Stimulated activated CD8-positive, alpha-beta memory T cell treated with anti-CD3 and anti-CD28 coated beads, Interleukin-4, amount 100 ng/mL, for 1 hour (primary cell): ENCODE results near the gene C16orf96.

Source experiments
- DNase-seq, 2 donors: peaks; one replicate each; pipeline ENCODE4 v3.0.0-alpha.2; 2020; ENCODE audit warnings: low read depth in 2 of 2, low spot score in 1 of 2

Gene C16orf96

DNA sequence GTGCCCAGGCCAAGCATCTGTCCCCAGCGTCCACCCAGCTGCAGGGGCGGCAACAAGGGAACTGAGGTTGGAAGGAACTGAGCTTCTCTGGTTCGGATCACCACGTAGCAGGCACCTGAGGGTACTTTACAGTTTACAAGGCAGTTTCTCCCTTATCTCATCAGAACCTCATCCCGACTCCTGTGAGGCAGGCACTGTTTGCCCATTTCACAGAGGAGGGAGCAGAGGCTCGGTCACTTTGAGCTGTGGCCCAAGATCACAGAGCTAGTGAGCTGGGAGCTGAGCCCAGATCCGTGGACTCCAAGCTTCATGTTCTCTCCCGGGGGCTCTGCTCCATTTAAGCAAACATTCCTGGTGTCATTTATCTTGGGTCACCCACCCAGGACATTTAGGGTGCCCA lies 43.4 kb downstream of the C16orf96 start:
- DNase-seq, result no peak

DNA sequence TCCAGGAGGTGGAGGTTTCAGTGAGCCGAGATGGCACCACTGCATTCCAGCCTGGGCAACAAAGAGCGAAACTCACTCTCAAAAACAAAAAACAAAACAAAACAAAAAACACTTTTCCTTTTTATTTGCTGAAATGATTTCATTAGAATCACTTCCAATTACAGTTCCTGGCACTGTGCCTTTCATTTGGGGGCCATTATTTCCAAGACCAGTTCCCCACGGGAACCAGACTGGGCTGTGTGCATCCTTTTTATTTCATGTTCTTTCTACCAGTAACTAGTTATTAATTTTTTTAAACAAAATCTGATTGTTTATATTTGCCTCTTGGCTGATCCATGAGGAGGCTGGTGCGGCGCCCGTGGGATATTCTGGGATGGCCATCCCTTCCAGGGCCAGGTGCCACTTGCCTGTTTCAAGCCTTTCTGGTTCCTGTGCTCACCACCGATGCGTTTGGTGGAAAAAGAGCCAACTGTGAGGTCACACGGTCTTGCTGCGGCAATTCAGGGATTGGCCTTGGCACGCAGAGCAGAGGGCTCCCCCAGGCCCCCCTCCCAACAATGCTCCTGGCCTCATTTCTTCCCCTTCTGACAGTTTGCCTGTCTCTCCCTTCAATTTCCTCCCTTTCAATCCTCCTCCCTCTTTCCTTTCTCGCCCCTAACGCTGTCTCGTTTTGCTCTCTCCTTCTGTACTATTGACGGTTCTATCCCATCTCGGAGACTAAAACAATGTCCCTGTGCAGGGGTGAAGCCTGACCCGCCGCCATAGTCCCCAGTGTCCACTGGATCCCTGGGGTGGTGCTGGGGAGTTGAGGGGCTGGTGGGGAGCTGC lies 45.1 kb downstream of the C16orf96 start:
- DNase-seq, result no peak

GRCh38 chr16:4601864-4602186 lies 45.7 kb downstream of the C16orf96 start:
- DNase-seq, result no peak

- DNase-seq, result no peak
Measured at GRCh38 chr16:4602331-4602730, 46.2 kb downstream of the C16orf96 start.

DNA sequence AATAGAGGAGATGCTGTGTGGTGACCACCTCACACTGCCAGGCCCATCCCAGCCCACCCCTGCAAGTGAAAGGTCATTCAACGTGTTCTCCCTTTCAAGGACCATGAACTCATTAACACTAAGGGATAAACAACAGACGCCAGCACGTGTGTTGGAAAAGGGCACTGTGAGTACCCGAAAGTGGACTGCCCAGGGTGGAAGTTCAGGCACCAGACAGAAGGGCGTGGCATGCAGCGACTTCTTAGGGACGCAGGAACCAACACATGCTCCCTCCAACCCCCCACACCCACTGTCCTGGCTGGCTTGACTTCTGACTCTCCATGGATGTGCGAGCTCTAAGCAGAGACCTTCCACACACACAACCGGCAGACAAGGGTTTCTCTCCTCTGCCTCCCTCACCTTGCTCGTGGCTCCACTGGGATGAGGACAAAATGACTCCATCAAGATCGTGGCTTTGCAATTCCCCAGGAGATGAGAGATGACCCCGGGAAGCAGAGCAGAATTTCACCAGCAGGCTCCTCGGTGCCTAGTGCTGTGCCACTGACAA lies 47.6 kb downstream of the C16orf96 start:
- no peak for DNase-seq

- DNase-seq, result no peak
Measured at GRCh38 chr16:4604401-4604800, 48.3 kb downstream of the C16orf96 start.

DNA sequence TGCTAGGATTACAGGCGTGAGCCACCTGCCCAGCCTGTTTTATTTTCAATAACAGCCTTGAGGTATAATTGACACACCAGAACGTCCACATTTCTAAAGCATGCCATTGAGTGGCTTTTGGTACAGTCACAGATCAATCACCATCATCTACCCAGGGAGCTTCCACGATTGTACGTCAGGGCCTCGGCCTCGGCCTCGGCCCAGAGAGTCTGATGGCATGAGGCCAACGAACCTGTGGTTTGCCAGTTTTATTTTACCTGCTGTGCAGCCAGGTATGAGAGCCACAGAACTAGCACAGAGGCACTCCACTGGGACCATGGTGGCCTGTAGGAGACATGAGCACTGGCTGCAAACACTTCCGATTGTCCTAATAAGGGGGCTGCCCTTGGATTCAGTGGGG lies 50.2 kb downstream of the C16orf96 start:
- no peak for DNase-seq

GRCh38 chr16:4607841-4608703 lies 51.9 kb downstream of the C16orf96 start:
- no peak for DNase-seq

DNA sequence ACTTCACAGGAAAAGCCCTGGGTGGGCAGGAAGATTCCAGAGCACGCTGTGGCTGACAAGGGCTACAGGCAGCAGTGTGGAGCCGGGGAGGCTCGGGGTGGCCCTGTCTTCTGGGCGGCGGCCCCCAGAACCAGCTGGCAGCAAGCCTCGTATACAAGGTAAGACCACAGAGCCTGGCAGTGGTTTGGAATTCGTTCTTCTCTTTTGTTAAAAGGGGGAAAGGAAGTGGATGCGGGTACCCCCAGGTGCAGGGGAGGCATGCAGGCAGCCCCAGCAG lies 52.5 kb downstream of the C16orf96 start:
- DNase-seq, result no peak

DNA sequence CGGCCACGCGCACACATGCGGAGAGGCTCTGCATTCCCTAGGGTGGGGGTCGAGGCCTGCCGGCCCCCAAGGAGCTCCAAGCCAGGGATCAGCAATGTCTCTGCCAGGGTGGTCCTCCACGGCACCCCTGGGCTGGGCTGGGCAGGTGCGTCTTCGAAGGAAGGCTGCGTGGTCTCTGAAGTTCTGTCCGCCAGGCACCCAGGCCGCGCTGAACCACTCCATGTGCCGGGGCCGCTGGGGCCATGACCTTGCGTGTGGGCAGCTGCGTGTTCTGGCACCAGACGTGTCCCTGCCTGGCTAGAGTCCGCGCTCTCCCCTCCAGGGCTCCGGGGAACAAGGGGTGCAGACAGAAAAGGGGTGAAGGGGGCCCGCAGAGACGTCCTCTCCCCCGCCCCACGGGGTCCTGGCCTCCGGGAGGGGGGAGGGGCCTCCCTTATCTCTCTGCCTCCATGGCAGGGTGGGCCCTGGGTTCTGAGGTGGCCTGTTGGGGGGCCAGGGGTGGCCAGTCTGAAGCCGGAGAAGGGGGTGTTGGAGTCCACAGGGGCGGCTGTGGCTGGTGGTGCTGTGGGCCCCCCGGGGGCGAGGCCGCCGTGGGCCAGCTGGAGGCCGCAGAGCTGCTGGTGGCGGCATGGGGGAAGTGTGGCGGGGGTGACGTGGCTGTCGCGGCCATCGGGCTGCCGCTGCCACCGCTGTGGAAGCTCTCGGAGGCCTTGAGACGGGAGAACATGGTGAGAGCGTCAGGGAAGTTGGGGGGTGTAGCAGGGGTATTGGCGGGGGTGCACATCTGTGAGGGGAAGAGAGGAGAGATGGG lies 53.3 kb downstream of the C16orf96 start:
- no peak for DNase-seq

GRCh38 chr16:4610011-4611005 lies 54.2 kb downstream of the C16orf96 start:
- no peak for DNase-seq

DNA sequence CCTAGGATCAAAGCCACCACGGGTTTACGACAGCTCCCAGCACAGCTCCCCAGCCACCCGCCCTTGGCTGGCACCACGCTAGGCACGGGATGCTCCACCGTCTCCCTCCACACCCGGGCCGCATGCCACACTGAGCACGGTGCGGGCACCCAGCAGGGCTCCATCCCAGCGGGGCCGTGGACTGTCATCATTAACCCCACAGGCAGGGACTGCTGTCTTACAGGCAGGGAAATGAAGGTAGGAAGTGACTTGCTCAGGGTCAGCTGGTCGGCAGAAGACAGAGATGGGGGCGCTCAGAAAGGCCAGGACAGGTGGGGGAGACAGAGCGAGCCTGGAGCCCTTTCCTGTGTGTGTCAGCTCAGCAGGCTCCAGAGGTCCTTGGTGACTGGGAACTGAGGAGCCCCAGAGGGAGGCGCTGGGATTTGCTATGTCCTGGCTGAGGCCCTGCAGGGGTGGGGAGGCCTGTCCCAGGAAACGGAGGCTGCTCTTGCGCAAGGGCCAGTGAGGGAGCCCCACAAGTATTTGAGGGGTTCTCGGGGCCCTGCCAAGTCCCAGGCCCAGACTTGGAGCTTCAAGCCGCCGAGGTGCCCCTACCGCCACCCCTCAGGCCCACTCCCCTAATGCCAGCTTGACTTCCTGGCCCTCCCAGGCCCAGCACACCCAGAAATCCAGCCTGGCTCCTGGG lies 55.3 kb downstream of the C16orf96 start:
- no peak for DNase-seq

GRCh38 chr16:4612474-4612931 lies 56.4 kb downstream of the C16orf96 start:
- DNase-seq, result no peak

DNA sequence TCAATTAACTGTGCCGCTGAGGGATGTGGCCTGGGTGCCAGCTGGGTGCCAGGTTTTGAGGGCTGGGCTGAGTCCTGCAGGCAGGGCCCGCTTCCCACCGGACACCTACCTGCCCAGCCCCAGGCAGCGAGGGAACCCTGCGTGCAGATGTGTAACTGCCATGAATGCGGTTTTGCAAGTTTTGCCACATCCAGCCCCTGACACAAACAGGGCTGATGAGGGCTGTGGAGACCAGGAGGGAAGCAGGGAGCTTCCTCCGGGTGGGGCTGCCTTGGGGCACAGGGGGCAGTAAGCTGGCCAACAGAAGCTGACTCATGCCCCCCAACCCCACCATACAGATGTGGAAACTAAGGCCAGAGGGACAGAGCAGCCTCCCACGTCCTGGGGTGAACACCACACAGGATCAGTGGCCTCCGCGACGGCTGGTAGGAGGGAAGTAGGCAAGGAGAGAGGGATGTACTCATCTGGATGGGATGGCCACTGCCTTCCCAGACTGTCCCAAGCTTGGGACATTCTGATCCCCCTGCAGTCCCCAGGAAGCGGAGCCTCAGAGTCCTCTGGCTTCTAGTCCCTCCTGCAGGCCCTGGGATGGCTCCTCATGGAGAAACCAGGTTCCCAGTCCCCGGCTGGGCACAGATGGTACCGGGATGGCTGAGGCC lies 57.0 kb downstream of the C16orf96 start:
- DNase-seq, result no peak

- DNase-seq, result no peak
Measured at GRCh38 chr16:4613636-4614570, 57.8 kb downstream of the C16orf96 start.

DNA sequence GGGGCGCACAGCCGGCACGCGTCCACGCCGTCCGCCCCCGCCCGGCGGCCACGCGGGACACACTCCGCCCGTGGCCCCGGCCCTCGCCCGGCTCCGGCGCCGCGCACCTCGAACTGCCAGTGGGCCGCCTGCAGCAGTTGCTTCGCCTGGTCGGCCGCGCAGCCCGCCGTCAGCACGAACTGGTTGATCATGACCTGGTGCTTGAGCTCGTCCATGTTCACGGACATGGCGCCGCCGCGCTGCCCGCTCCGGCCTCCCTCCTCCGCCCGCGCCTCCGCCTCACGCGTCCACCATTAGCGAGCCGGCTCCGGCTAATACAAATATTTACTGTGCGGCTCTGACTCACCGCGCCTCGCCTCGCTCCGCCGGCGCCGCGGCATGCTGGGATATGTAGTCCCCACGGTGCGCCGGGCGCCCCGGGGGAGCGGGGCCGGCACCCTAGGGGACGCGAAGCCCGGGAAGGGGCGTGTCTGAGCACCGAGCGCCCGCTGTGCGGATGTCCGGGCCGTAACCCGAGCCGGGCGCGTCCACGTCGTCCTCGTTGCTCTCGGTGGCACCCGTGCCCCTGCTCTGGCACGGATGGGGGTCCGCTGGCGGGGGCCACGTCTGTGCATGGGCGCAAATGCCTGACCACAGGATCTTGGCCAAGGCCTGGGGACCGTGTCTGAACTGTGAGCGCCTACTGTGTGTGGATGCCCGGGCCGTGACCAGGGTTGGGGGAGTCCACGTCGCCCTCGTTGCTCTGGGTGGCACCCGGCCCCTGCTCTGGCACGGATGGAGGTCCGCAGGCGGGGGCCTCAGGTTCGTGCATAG lies 58.6 kb downstream of the C16orf96 start, which contains the start of gene UBALD1:
UBALD1 (minus strand) TSS at position 318 of the 813 bp plus-strand sequence; CDS start at position 227, 91 bp downstream.
- peak; percentile 24 to 54 for DNase-seq
